A549 (cell line): Measurements from ENCODE around the gene DGCR2. TPM values are rescaled to one million over a fixed set of nuclear protein-coding genes. Genes with fewer than 3 reads are reported as not detected.

Experiments used
- ATAC-seq, 2 experiments: fragments of 200-7000 bp in 1 of 2; fragments of >200 bp in 1 of 2; cut with Nextera tagmentation in 1 of 2; cut with Tn5 transposase in 1 of 2; 3 replicates each; pipeline versions ENCODE4 v1.8.0 to v1.9.1; 2018 to 2020; ENCODE audit warnings: mild to moderate bottlenecking in 1 of 2, moderate library complexity in 1 of 2
- CTCF ChIA-PET: fragments of 300-600 bp; sonication (Branson Sonifier 250); formaldehyde crosslinking; extraction: SDS; loops from one replicate; lab custom pipeline; 2021; ENCODE audit warnings: antibody characterized with exemption, inconsistent platforms; lab: Yijun Ruan, JAX
- POLR2A ChIA-PET: fragments of 350-600 bp; formaldehyde crosslinking; extraction: SDS; loops from one replicate; lab custom pipeline; 2021; ENCODE audit warnings: antibody characterized with exemption, inconsistent platforms; lab: Yijun Ruan, JAX
- DNase-seq, 2 experiments: peaks; one replicate each; pipeline versions ENCODE4 v3.0.0 to v3.0.0-alpha.2; 2011 to 2016; ENCODE audit warnings: low read depth in 1 of 2, low spot score in 1 of 2
- FAIRE-seq: peaks from 2 replicates; lab custom pipeline; 2011; peaks lifted over from hg19 to GRCh38; lab: Jason Lieb, UNC
- H3K27ac ChIP-seq, 2 experiments: fragments of >200 bp; sonication (Bioruptor Twin); formaldehyde crosslinking; 3 replicates each; pipeline ENCODE4 v1.5.1; 2016 to 2017
- H3K4me1 ChIP-seq: fragments of >200 bp; sonication (Bioruptor Twin); formaldehyde crosslinking; 3 replicates; pipeline ENCODE4 v1.6.1; 2016
- H3K4me2 ChIP-seq: fragments of >200 bp; sonication (Bioruptor Twin); formaldehyde crosslinking; 3 replicates; pipeline ENCODE4 v1.6.1; 2016
- H3K4me3 ChIP-seq: fragments of >200 bp; sonication (Bioruptor Twin); formaldehyde crosslinking; 3 replicates; pipeline ENCODE4 v1.5.1; 2016
- H3K9me3 ChIP-seq: fragments of >200 bp; sonication (Bioruptor Twin); formaldehyde crosslinking; 3 replicates; pipeline ENCODE4 v1.6.1; 2016
- CEBPB ChIP-seq, 2 experiments: fragments of >200 bp in 1 of 2; sonication (Bioruptor Twin) in 1 of 2; formaldehyde crosslinking in 1 of 2; IDR thresholded peaks; 2 replicates each; pipeline ENCODE4 v1.6.1; 2012 to 2016
- CHD4 ChIP-seq: fragments of 200-600 bp; sonication (generic); IDR thresholded peaks from 2 replicates; pipeline ENCODE4 v1.6.1; 2016; ENCODE audit warnings: antibody characterized with exemption, mild to moderate bottlenecking, borderline replicate concordance
- CTCF ChIP-seq: fragments of >200 bp; sonication (Bioruptor Twin); formaldehyde crosslinking; IDR thresholded peaks from 3 replicates; pipeline ENCODE4 v1.5.1; 2016
- EHF ChIP-seq: fragments of 250-450 bp; sonication (Bioruptor Pico); IDR thresholded peaks from 2 replicates; pipeline ENCODE4 v1.5.0; 2020; ENCODE audit warnings: mild to moderate bottlenecking
- EP300 ChIP-seq, 2 experiments: fragments of >200 bp; sonication (Bioruptor Twin); formaldehyde crosslinking; IDR thresholded peaks; 2 replicates in 1 of 2; 3 replicates in 1 of 2; pipeline ENCODE4 v1.6.1; 2016 to 2017
- GATA3 ChIP-seq: IDR thresholded peaks from 2 replicates; pipeline ENCODE4 v1.6.1; 2012; ENCODE audit warnings: borderline replicate concordance
- HDAC2 ChIP-seq: fragments of 200-600 bp; sonication (generic); IDR thresholded peaks from 2 replicates; pipeline ENCODE4 v1.6.1; 2016
- HMGXB4 ChIP-seq: fragments of 250-450 bp; sonication (Bioruptor Pico); IDR thresholded peaks from 2 replicates; pipeline ENCODE4 v1.5.0; 2021; ENCODE audit warnings: mild to moderate bottlenecking, moderate library complexity, borderline replicate concordance
- HOXA7 ChIP-seq: fragments of 250-450 bp; sonication (Bioruptor Pico); IDR thresholded peaks from 2 replicates; pipeline ENCODE4 v1.5.0; 2020; ENCODE audit warnings: mild to moderate bottlenecking, moderate library complexity
- HOXB13 ChIP-seq: fragments of 250-450 bp; sonication (Bioruptor Pico); IDR thresholded peaks from 2 replicates; pipeline ENCODE4 v1.5.0; 2020; ENCODE audit warnings: low read depth, mild to moderate bottlenecking, moderate library complexity
- HOXB5 ChIP-seq: fragments of 250-450 bp; sonication (Bioruptor Pico); IDR thresholded peaks from 2 replicates; pipeline ENCODE4 v1.5.0; 2020; ENCODE audit warnings: mild to moderate bottlenecking, moderate library complexity
- JUN ChIP-seq, 2 experiments: fragments of >200 bp; sonication (Bioruptor Twin); formaldehyde crosslinking; IDR thresholded peaks; 2 replicates in 1 of 2; 3 replicates in 1 of 2; pipeline ENCODE4 v1.6.1; 2016 to 2017
- MAFK ChIP-seq: fragments of 450-650 bp; IDR thresholded peaks from 2 replicates; pipeline ENCODE4 v1.6.1; 2014; ENCODE audit not compliant: partially characterized antibody
- MAX ChIP-seq: IDR thresholded peaks from 2 replicates; pipeline ENCODE4 v1.6.1; 2012
- MAZ ChIP-seq: fragments of 150-350 bp; IDR thresholded peaks from 2 replicates; pipeline ENCODE4 v1.6.1; 2014; ENCODE audit warnings: antibody characterized with exemption, low read depth, low read length, borderline replicate concordance
- NPAS2 ChIP-seq: fragments of 250-450 bp; sonication (Bioruptor Pico); IDR thresholded peaks from 2 replicates; pipeline ENCODE4 v1.8.0; 2022; ENCODE audit warnings: mild to moderate bottlenecking, moderate library complexity, borderline replicate concordance
- NR3C1 ChIP-seq: fragments of >200 bp; sonication (Bioruptor Twin); formaldehyde crosslinking; IDR thresholded peaks from 3 replicates; pipeline ENCODE4 v1.6.1; 2017
- PBX3 ChIP-seq: IDR thresholded peaks from 2 replicates; pipeline ENCODE4 v1.6.1; 2012
- PHF8 ChIP-seq: fragments of 200-600 bp; sonication (generic); IDR thresholded peaks from 2 replicates; pipeline ENCODE4 v1.6.1; 2016; ENCODE audit warnings: low read depth, mild to moderate bottlenecking, antibody characterized with exemption, moderate library complexity, borderline replicate concordance
- POLR2AphosphoS2 ChIP-seq: conservative IDR thresholded peaks from 2 replicates; pipeline ENCODE4 v1.6.1; 2012; ENCODE audit warnings: low read length, improper control_type of control experiment, inconsistent platforms
- RCOR1 ChIP-seq: fragments of 150-350 bp; IDR thresholded peaks from 2 replicates; pipeline ENCODE4 v1.6.1; 2014; ENCODE audit warnings: antibody characterized with exemption, low read length, low read depth
- REST ChIP-seq: fragments of 200-600 bp; sonication (generic); IDR thresholded peaks from 2 replicates; pipeline ENCODE4 v1.6.1; 2016; ENCODE audit warnings: antibody characterized with exemption, mild to moderate bottlenecking, moderate library complexity
- RFX5 ChIP-seq: fragments of 450-650 bp; IDR thresholded peaks from 2 replicates; pipeline ENCODE4 v1.7.1; 2014; ENCODE audit warnings: antibody characterized with exemption, mild to moderate bottlenecking, moderate library complexity
- SMC3 ChIP-seq: fragments of >200 bp; sonication (Bioruptor Twin); formaldehyde crosslinking; IDR thresholded peaks from 3 replicates; pipeline ENCODE4 v1.6.1; 2018; ENCODE audit warnings: inconsistent platforms
- SREBF2 ChIP-seq: fragments of 450-650 bp; IDR thresholded peaks from 2 replicates; pipeline ENCODE4 v1.6.1; 2014; ENCODE audit warnings: mild to moderate bottlenecking, moderate library complexity
- TP53 ChIP-seq: fragments of 250-450 bp; sonication (Bioruptor Pico); IDR thresholded peaks from 2 replicates; pipeline ENCODE4 v1.5.0; 2021; ENCODE audit warnings: mild to moderate bottlenecking, moderate library complexity
- WGBS: methylation state at CpG from one replicate; pipeline ENCODE4 v1.1.6; 2017; ENCODE audit errors: missing lambda C conversion rate; 5-methylcytosine and 5-hydroxymethylcytosine counted together
- polyA plus RNA-seq, 4 experiments: library from polyadenylated mRNA; depleted of rRNA in 3 of 4; stranded (reverse); fragments of >200 nt; fragmentation: RNase III in 1 of 4; extraction: RNeasy Plus Mini Kit Qiagen cat#74134 plus additional on column Dnase treatment in 1 of 4; gene quantifications; 2 replicates in 3 of 4; 3 replicates in 1 of 4; pipeline ENCODE4 v1.2.3, GENCODE V29; 2011 to 2017

The DGCR2 gene
- polyA plus RNA-seq, 2 of the 4 experiments (the other 2 are of a cell fraction): 10.6 to 17.9 TPM

- TF ChIP-seq TP53 (CRISPR knock-in tag) (no peak), EHF (CRISPR knock-in tag) (no peak)
Observed at GRCh38 chr22:19151329-19152191, 29.3 kb upstream of the DGCR2 start (continued).

- H3K4me1 ChIP-seq: no peaks in the 10 kb centered on the region
- ChIA-PET POLR2A (no interaction called here), CTCF (no interaction called here)
- ATAC-seq: no peak
- TF ChIP-seq MAX (no peak), JUN (IDR thresholded peaks at IDR 0.05) (no peak), REST (no peak), EP300 (IDR thresholded peaks at IDR 0.05) (no peak), RCOR1 (no peak), NPAS2 (CRISPR knock-in tag) (no peak), HOXB5 (CRISPR knock-in tag) (no peak), HOXA7 (CRISPR knock-in tag) (no peak), HDAC2 (no peak), MAZ (no peak), PHF8 (no peak), NR3C1 (no peak), SMC3 (no peak)
- no peak overlapping the region for H3K4me2 ChIP-seq
- no peaks in the 10 kb centered on the region for H3K9me3 ChIP-seq
- 55% methylated on average over 16 of the region's 68 CpGs for WGBS
- H3K4me3 ChIP-seq: no peak overlapping the region
- DNase-seq: no peak
- FAIRE-seq: no peak
- no peak overlapping the region for H3K27ac ChIP-seq
Observed at GRCh38 chr22:19150482-19151328, 28.5 kb upstream of the DGCR2 start.

GRCh38 chr22:19149991-19150390, 27.8 kb upstream of the DGCR2 start, which contains the start of gene GSC2:
Gene GSC2 (minus strand): TSS chr22:19150292. CDS start chr22:19150283, 9 bp downstream.
- Histone ChIP-seq H3K27ac (peak within 1 kb of the TSS in 1 of 2 experiments; percentile 51; a peak in 1 of 6 replicates), H3K4me1 (no peaks in the 10 kb centered on the region), H3K9me3 (no peaks in the 10 kb centered on the region), H3K4me3 (peak within 1 kb of the TSS; percentile 41), H3K4me2 (peak within 1 kb of the TSS; percentile 81)
- no peak for FAIRE-seq
- CTCF ChIA-PET: no interaction called here
- no peak for ATAC-seq
- no CpG with 5 or more reads among the region's 59 CpGs for WGBS
- no peak for DNase-seq
- POLR2A ChIA-PET: no interaction called here
- TF ChIP-seq CEBPB (IDR thresholded peaks at IDR 0.05) (no peak), HMGXB4 (CRISPR knock-in tag) (no peak), HOXB13 (no peak), RFX5 (no peak), PBX3 (no peak), SREBF2 (no peak), CHD4 (no peak), MAFK (no peak), CTCF (no peak), GATA3 (no peak), SMC3 (no peak), MAZ (no peak), POLR2AphosphoS2 (no peak)
